HG02981 (cell line): ENCODE data around the gene PREP.
"Not testable (repeated sequence)": the region's sequence is repeated elsewhere in the genome, so short reads cannot be mapped to it uniquely, and the experiment has no call there.

ENCODE experiments used
- ATAC-seq: cut with Tn5 transposase; IDR thresholded peaks from one replicate; pipeline ENCODE4 v1.9.1; 2021; ENCODE audit warnings: mild to moderate bottlenecking, moderate library complexity; ENCODE audit not compliant: unreplicated experiment

The PREP gene

DNA sequence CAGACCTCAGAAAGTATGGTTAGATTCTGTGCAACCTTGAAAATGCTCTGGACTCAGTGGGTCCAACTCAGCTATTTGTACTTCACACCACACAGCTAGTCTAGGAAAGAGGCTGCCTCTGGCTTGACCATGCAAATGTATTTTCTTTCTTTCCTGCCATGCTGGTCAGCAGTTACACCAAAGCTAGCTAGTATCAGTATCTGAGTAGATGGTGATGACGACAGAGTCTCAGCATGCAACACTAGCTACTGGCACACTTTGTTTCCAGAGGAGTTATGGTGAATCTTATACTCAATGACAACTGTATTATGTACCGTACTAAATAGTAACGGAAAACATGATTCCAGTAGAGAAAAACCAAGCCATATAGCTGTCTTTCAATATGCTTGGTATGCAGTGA is 126.5 kb downstream of the PREP start:
- no peak for ATAC-seq

DNA sequence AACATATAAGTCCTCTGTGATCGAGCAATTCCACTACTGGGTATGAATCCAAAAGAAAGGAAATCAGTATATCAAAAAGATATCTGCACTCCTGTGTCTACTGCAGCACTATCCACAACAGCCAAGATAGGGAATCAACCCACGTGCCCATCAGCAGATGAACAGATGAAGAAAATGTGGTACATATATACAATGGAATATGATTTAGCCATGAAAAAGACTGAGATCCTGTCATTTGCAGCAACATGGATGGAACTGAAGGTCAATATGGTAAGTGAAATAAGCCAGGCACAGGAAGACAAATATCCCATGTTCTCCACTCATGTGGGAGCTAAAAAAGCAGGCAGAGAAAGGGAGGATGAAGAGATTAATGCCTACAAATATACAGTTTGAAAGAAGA is 127.3 kb downstream of the PREP start:
- no peak for ATAC-seq

DNA sequence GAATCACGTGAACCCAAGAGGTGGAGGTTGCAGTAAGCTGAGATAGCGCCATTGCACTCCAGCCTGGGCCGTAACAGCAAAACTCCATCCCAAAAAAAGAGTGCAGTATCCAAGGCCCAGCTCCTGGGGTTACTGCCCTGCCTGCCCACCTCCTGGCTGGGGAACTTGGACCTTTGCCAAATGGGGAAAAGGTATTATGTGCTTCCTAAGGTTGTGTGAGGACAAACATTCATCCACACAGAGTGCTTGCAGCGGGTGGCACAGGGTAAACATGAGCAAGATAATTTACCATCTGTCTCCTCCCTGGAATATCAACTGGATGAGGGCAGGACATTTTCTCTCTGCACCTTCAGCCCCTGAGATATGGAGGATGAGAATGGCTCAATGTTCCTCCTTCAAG is 128.2 kb downstream of the PREP start:
- ATAC-seq: no peak

DNA sequence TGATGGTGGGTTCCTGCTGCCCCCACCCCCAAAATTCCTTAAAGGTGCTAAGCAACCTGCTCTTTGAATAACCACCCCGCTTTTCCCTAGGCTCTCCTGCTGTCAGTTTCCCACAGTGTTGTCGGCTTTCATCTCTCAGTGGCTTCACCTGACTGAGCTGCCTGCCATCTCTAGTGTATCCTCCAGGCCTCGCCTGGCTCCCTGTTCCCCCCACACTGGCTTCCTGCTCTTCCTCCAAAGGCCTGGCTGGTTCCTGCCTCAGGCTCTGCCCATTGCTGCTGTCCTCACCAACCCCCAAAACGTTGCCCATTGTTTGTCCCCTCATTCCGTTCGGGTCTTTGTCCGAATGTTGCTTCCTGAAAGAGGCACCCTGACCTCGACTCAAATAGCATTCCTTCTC is 129.3 kb downstream of the PREP start:
- ATAC-seq: no peak

DNA sequence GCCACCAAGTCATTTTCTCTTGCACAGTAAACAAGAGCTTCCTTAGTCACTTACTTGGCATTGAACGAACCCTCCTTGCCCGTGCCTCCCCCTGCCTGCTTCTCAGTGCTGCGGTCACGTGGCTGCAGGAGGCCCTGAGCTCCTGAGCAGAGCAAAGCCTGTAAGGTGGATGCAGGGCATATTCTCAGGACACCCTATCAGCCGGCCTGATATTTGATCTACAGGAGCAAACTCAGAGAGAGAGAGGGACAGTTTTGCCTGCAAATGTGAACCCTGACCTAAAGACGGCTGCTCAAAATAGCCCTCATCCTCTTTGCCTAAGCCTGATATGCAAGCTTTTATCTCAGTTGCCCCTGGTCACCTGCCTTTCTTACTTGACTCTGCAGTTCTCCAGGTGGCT is 130.1 kb downstream of the PREP start:
- no peak for ATAC-seq

DNA sequence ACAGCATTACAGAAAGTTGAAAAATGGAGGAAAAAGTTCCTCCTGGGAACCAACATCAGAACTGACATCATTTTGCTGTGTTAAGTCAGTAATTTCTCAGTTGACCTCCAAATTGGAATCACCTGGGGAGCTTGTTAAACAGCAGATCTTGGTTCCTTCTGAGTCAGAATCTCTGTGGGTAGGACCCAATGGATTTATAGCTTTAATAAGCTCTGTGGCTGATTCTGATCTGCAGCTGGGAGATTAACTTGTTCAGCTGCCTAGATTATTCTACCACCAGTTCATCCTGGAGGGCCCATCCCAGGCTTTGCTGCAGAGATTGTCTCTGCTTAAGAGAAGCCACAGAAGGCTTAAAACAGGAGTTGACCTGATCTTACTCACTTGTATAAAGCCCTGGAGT is 132.4 kb downstream of the PREP start:
- no peak for ATAC-seq

DNA sequence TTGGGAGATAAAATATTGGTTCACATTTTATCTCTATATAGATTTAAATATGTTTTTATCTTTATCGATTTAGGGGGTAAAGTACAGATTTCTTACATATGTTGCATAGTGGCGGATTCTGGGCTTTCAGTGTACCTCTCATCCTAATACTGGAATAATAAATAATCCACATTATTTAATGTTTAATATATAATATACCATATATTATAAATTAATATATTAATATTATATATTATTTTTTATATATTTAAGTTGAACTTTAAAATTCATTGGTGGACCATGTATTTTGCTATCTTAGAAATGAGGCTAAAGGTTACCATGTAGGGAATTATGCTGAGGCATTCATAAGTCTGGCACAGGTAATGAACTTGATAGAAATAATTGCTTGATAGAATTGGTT is 133.5 kb downstream of the PREP start:
- ATAC-seq: no peak

DNA sequence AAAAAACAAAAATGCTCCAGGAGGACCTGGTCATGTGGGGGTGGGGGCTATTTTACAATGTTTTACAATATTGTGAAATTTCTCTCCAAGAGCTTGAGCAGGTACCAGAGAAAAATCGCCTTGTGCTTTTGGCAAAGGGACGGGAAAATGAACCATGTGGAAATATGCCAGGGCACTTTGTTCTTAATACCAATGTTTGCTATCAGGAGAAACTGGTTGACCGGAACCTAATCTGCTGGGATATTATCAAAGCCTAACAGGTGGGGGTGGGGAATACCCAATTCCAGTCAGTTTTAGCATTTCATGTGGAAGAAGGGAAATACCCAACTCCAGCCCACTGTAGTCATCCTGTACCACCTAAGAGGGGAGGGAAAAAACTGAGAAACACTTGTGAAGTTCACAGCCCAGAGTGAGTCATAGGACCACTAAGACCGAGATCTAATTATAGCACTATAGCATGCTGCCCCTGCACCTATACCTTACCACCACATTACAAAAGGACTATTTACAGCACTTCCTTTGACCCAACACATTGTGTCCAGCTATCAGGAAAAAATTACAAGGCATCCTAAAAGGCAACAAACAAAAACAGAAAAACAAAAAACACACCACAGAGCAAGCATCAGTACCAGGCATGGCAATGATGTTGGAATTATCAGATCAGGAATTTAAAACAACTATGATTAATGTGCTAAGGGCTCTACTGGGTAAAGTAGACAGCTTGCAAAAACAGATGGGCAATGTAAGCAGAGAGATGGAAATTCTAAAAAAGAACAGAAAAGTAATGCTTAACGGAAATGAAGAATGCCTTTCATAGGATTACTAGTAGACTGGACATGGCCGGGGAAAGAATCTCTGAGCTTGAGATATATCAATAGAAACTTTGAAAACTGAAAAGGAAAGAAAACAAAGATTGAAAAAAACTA is 138.9 kb downstream of the PREP start:
- no peak for ATAC-seq

DNA sequence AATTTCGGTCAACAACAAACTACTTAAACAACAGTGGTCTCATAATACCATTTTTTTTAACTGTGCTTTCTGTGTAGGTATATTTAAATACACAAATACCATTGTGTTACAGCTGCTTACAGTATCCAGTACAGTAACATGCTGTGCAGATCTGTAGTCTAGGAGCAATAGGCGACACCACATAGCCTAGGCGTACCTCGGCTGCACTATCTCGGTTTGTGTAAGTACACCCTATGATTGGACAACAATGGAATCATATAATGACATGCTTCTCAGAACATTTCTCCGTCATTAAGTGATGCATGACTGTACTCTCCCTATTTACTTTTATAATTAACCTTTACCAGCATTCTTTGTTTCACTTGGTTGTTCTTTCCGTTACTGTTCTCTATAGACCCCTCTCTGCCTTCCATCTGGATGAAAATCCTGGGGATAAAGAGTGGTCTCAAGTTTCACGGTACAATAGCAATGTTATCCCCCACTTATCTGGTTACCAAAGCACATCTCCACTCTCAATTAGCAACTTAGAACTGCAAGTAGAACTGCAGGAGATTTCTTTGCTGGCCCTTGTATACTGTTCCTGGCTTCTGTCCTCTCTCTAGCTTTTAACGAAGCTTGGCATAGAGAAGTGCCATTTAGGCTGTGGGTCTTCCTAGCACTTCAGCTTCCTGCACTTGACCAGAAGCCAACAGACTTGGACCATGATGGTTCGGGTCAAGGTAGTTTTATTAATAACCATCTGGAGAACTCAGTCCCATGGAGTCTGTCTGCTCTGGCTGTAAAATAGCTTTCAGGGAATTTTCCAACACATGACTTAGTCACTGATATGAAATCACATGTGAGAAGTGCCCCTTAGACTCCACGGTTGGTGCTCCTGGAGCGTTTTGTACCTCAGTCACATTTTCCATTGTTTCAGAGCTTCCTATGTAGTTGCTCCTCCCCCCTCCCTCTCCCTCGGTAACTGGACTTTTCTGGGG is 142.7 kb downstream of the PREP start:
- no peak for ATAC-seq

DNA sequence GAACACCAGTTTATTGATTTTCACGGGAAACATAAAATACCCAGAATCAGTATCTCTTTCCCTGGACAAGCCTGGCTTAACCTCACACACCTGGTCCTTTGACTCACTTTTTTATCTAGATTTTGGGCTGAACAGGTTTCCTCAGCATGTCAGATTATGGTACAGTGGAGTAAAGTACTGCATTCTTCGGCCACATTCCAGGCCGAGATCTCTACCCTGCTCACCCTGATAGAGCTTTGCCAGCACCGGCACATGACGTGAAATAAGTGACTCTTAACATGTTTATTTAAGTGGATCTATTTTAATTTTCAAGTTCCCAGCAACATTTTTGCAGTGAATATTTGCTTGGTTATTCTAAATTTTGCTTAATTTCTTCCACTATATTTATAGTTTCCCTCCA is 144.1 kb downstream of the PREP start:
- ATAC-seq: no peak

DNA sequence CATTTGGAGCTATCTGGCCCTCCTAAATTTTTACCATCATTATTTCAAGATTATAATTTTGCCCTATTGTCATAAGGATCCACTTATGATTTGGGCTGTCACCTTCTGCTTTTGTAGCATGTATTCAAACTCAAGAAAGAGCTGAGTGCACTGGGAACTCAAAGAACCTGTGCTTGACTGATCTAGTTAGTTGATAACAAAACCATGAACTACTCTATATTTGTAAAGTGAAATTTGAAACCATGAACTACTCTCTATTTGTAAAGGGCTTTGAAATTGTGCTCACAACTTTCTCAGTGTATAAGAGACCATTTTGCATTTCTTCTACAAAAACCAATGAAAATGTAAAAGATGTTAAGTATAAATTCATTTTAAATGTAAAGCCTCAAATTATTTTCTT is 145.5 kb downstream of the PREP start:
- no peak for ATAC-seq

DNA sequence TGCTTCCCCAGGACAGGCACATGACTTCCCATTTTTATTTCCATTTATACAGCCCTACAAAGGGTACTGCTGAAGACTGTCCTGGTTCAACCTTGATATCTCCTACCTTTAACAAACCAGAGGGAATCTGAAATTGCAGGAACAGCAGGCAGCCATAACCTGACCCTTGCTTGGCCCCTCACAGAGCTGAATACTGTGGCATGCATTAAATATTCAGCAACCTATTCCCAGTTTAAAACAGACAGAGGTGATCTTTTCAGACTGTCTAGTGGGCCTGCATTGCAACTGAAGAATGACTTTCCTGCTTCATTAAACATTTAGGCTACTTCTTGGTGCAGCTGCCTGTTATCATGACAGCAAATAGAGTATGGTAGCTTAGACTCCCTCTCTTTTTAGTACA is 146.3 kb downstream of the PREP start:
- ATAC-seq: no peak

DNA sequence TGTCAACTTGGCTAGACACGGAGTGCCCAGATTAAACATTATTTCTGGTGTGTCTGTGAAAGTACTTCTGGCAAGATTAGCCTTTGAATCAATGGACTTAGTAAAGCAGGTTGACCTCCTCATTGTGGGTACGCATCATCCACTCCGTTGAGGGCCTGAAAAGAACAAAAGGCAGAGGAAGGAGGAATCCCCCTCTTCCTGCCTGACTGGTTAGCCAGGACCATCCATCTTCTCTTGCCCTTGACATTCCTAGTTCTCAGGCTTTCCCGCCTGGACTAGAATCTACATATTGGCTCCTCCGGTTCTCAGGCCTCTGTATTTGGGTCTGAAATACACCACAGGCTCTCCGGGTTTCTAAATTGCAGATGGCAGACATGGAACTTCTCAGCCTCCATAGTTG is 149.1 kb downstream of the PREP start:
- ATAC-seq: no peak

DNA sequence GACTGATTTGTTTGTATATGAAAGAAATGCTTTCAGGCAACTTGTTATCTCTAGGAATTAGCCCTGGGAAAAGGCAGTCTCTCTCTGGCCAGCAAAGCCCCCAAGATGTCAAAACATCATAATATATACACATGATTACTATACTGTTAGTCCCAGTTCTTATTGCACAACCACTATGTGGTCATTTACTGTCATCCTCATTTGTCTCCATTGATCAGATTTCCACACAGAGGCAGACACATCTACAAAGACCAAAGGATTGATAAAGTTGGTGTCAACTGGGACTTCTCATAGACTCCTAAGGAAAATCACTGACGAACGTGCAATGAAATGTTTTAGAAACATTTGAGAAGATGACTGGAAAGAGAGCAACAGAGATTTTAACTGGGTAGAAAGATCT is 151.2 kb downstream of the PREP start:
- ATAC-seq: no peak

DNA sequence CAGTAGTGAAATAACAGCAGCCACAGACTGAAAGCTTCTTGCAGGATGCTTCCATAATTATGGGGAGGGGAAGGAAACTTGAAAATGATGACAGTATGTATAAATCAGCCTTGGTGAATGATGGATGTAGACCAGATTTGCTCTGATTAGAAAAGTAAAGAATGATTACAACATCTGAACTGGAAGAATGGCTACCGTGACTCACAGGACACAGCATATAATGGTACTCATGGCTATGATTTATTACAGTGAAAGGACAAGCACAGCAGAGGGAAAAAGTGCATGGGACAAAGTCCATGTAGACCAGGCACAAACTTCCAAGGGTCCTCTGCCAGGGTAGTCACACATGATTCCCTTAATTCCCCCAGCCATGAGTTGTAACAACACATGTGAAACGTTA is 152.3 kb downstream of the PREP start:
- no peak for ATAC-seq

DNA sequence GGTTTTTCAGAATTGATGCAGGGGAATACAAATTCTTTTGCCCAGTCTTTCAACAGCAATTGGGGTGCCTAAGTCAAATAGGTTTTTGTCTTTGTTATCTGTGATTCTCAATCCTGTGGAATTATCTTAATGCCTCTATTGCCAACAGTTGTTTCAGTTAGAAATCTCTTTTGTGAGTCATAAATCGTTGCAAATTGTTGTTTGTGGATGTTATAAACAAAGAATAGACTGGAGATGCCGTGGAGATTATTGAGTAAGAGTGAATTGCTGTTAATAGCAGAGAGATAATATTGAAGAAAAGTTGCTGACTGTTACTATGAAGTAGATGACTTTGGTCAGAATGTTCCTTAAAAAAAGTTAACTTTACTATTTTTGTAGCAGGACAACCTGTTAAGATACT is 159.4 kb downstream of the PREP start:
- ATAC-seq: no peak

DNA sequence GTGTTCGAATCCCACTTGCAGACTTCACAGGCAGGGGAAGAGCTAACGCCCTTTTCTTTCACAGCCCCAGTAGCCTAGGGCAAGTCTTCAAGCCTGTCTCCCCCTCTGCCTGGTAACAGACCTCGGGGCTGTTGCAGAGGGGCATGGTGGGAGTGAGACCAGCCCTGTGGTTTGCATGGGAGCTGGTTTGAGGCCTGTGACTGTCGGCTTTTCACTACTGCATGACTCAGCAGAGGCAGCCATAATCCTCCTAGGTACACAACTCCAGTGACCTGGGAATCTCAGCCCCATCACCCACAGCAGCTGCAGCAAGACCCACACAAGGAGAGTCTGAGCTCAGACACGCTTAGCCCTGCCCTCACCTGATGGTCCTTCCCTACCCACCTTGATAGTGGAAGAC is 167.7 kb downstream of the PREP start:
- ATAC-seq: no peak

DNA sequence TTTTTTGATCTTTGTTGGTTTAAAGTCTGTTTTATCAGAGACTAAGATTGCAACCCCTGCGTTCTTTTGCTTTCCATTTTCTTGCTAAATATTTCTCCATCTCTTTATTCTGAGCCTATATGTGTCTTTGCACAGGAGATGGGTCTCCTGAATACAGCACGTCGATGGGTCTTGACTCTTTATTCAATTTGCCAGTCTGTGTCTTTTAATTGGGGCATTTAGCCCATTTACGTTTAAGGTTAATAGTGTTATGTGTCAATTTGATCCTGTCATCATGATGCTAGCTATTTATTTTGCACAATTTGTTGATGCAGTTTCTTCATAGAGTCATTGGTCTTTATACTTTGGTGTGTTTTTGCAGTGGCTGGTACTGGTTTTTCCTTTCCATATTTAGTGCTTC is 171.1 kb downstream of the PREP start:
- ATAC-seq: not testable (repeated sequence)
